PC-9 (cell line): ENCODE measurements around the gene BTRC. TPM values are rescaled to one million over a fixed set of nuclear protein-coding genes. Genes with fewer than 3 reads are reported as not detected.

Experiments
- BruUV-seq: library from RNA; stranded (reverse); fragments of 400-500 nt; replicated peaks from 2 replicates; lab custom pipeline; 2021; lab: Mats Ljungman, UMichigan
- CTCF ChIA-PET: fragments of 300-600 bp; sonication (Branson Sonifier 250); formaldehyde crosslinking; loops from one replicate; lab custom pipeline; 2022; ENCODE audit warnings: antibody characterized with exemption; lab: Charles Lee
- POLR2A ChIA-PET: fragments of 300-600 bp; sonication (Branson Sonifier 250); formaldehyde crosslinking; loops from one replicate; lab custom pipeline; 2022; ENCODE audit warnings: antibody characterized with exemption; ENCODE audit not compliant: unreplicated experiment; lab: Charles Lee
- DNase-seq, 2 experiments: peaks; one replicate each; pipeline versions ENCODE4 v3.0.0 to v3.0.0-alpha.2; 2015 to 2022; ENCODE audit warnings: mixed read lengths in 1 of 2
- H2AFZ ChIP-seq: fragments of 200-600 bp; sonication (generic); 2 replicates; pipeline ENCODE4 v1.8.1; 2017; ENCODE audit warnings: antibody characterized with exemption
- H3F3A ChIP-seq: fragments of 200-600 bp; sonication (generic); 2 replicates; pipeline ENCODE4 v1.8.1; 2017; ENCODE audit warnings: antibody characterized with exemption, mild to moderate bottlenecking, low read depth; ENCODE audit not compliant: insufficient read depth
- H3K27ac ChIP-seq: fragments of 200-600 bp; sonication (generic); 2 replicates; pipeline ENCODE4 v1.6.1; 2016; ENCODE audit warnings: mixed run types
- H3K27me3 ChIP-seq: fragments of 200-600 bp; sonication (generic); 2 replicates; pipeline ENCODE4 v1.6.1; 2016; ENCODE audit warnings: low read depth, mixed run types; ENCODE audit not compliant: insufficient read depth
- H3K36me3 ChIP-seq: fragments of 200-600 bp; sonication (generic); 2 replicates; pipeline ENCODE4 v1.6.1; 2016; ENCODE audit warnings: low read depth, mixed run types
- H3K4me1 ChIP-seq: fragments of 200-600 bp; sonication (generic); replicated peaks from 2 replicates; pipeline ENCODE4 v1.6.1; 2016; ENCODE audit warnings: mixed run types; ENCODE audit not compliant: insufficient read depth
- H3K4me2 ChIP-seq: fragments of 200-600 bp; sonication (generic); 2 replicates; pipeline ENCODE4 v1.6.1; 2017; ENCODE audit warnings: mixed run types
- H3K4me3 ChIP-seq: fragments of 200-600 bp; sonication (generic); 2 replicates; pipeline ENCODE4 v1.6.1; 2016; ENCODE audit warnings: mixed run types
- H3K79me2 ChIP-seq: fragments of 200-600 bp; sonication (generic); 2 replicates; pipeline ENCODE4 v1.6.1; 2017; ENCODE audit warnings: low read depth, mixed run types
- H3K9me2 ChIP-seq: fragments of 200-600 bp; sonication (generic); 2 replicates; pipeline ENCODE4 v1.8.1; 2017; ENCODE audit warnings: mild to moderate bottlenecking; ENCODE audit not compliant: insufficient read depth
- H3K9me3 ChIP-seq: fragments of 200-600 bp; sonication (generic); 2 replicates; pipeline ENCODE4 v1.8.1; 2016; ENCODE audit warnings: low read depth; ENCODE audit not compliant: insufficient read depth
- H4K20me1 ChIP-seq: fragments of 200-600 bp; sonication (generic); 2 replicates; pipeline ENCODE4 v1.8.1; 2017; ENCODE audit not compliant: insufficient read depth
- CTCF ChIP-seq: fragments of 200-600 bp; sonication (generic); conservative IDR thresholded peaks from 2 replicates; pipeline ENCODE4 v1.6.1; 2017; ENCODE audit warnings: mixed run types, antibody characterized with exemption, mild to moderate bottlenecking, moderate library complexity
- EZH2 ChIP-seq: fragments of 200-600 bp; sonication (generic); IDR thresholded peaks from 2 replicates; pipeline ENCODE4 v1.8.0; 2017; ENCODE audit warnings: antibody characterized with exemption, low read depth
- intact Hi-C: fragments of 100-400 bp; cut with micrococcal nuclease; formaldehyde crosslinking; loops from one replicate; pipeline ENCODE4 v1.10.0; 2022; ENCODE audit not compliant: unreplicated experiment
- total RNA-seq: library from RNA; stranded (reverse); gene quantifications from 2 replicates; pipeline ENCODE4 v1.2.3, GENCODE V29; 2021

Gene BTRC
- total RNA-seq, 1 experiment from 2014 or later: 15.6 TPM

DNA sequence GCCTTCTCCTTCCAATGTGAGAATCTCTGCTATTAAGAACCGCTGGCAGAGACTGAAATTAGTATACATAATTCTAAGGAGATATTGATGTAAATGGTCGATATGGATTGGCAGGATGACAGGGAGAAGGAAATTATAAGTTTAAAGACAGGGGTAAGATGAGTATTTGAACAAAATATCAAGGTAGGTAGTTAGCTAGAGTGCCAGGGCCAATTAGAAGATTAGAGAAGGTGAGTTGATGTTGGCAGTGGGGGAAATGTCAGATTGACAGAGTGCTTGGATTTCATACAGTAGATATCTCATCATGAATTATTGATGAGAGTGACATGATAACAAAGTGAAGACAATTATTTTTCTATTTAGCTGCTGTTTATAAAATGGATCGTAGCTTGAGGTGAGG lies 74.1 kb downstream of the BTRC start:
- ChIA-PET POLR2A (no interaction called here), CTCF (no interaction called here)
- Histone ChIP-seq H3K9me3 (no peaks in the 10 kb centered on the region), H3K79me2 (no peaks in the 10 kb centered on the region), H3K27me3 (no peaks in the 10 kb centered on the region), H3K4me1 (no peaks in the 10 kb centered on the region), H3K9me2 (no peaks in the 10 kb centered on the region), H2AFZ (no peak overlapping the region), H4K20me1 (no peaks in the 10 kb centered on the region), H3K4me2 (no peak overlapping the region), H3K36me3 (no peaks in the 10 kb centered on the region), H3F3A (no peaks in the 10 kb centered on the region), H3K27ac (no peak overlapping the region), H3K4me3 (no peak overlapping the region)
- no peak for DNase-seq
- intact Hi-C loops: no loop called here
- no peak for TF ChIP-seq EZH2
- TF ChIP-seq CTCF: no peak
- no TSS peak for BruUV-seq

DNA sequence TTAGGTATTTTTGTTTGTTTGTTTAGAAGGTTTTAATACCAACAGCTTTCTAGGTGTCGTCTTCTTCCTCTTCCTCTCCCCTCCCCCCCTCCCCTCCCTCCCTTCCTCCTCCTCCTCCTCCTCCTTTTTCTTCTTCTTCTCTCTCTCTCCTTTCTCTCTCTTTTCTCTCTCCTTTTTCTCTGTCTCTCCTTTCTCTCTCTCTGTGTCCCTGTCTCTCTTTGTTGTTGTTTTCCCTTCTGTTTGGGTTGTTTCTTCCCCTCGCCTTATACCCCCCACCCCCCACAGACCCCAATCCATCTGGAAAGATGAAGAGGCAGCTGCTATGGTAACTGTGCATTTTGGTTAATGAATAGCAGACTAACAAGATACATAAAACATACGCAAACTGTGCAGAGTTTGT lies 75.5 kb downstream of the BTRC start:
- H3F3A ChIP-seq: no peaks in the 10 kb centered on the region
- POLR2A ChIA-PET: no interaction called here
- no peaks in the 10 kb centered on the region for H3K9me3 ChIP-seq
- H3K4me2 ChIP-seq: no peak overlapping the region
- CTCF ChIA-PET: interaction anchor here (0.7 kb wide), 1 partner anchor 211 kb away, joined by 5 read pairs; no protein-coding TSS in a partner anchor
- TF ChIP-seq EZH2 (no peak), CTCF (no peak)
- no peak overlapping the region for H3K27ac ChIP-seq
- H3K79me2 ChIP-seq: no peaks in the 10 kb centered on the region
- H2AFZ ChIP-seq: no peak overlapping the region
- H3K36me3 ChIP-seq: no peaks in the 10 kb centered on the region
- BruUV-seq: no TSS peak
- H3K4me3 ChIP-seq: no peak overlapping the region
- no peaks in the 10 kb centered on the region for H3K27me3 ChIP-seq
- intact Hi-C loops: no loop called here
- no peaks in the 10 kb centered on the region for H4K20me1 ChIP-seq
- no peaks in the 10 kb centered on the region for H3K9me2 ChIP-seq
- no peak for DNase-seq
- no peaks in the 10 kb centered on the region for H3K4me1 ChIP-seq

DNA sequence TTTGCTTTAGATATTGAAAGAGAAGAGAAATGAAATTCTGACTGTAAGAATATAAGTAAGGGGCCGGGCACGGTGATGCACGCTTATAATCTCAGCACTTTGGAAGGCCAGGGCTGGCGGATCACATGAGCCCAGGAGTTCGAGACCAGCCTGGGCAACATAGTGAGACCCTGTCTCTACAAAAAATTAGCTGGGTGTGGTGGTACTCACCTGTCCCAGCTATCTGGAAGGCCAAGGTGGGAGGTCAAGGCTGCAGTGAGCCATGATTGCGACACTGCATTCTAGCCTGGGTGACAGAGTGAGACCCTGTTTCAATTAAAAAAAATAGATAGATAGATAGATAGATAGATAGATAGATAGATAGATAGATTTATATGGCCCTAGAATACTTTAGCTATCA lies 82.3 kb downstream of the BTRC start:
- no TSS peak for BruUV-seq
- POLR2A ChIA-PET: no interaction called here
- intact Hi-C loops: no loop called here

More for the DNA sequence above, 82.3 kb downstream of the BTRC start:
- CTCF ChIA-PET: no interaction called here
- H3K4me1 ChIP-seq: no peaks in the 10 kb centered on the region
- H3K79me2 ChIP-seq: no peaks in the 10 kb centered on the region
- no peak overlapping the region for H3K4me3 ChIP-seq
- no peaks in the 10 kb centered on the region for H3K9me3 ChIP-seq
- no peaks in the 10 kb centered on the region for H3F3A ChIP-seq
- H3K4me2 ChIP-seq: no peak overlapping the region
- H3K27ac ChIP-seq: no peak overlapping the region
- no peak for TF ChIP-seq EZH2
- TF ChIP-seq CTCF: no peak
- H4K20me1 ChIP-seq: no peaks in the 10 kb centered on the region
- H3K27me3 ChIP-seq: no peaks in the 10 kb centered on the region
- no peak overlapping the region for H2AFZ ChIP-seq
- H3K9me2 ChIP-seq: no peaks in the 10 kb centered on the region
- no peaks in the 10 kb centered on the region for H3K36me3 ChIP-seq
- no peak for DNase-seq
